GM10248 (cell line): Measurements from ENCODE around the gene CHST11.

ENCODE experiments used
- CTCF ChIA-PET: fragments of 300-600 bp; sonication (Branson Sonifier 250); formaldehyde crosslinking; extraction: SDS; loops from one replicate; lab custom pipeline; 2021; ENCODE audit warnings: antibody characterized with exemption; lab: Yijun Ruan, JAX
- POLR2A ChIA-PET: fragments of 350-650 bp; sonication (Branson Sonifier 250); formaldehyde crosslinking; extraction: SDS; loops from one replicate; lab custom pipeline; 2020; ENCODE audit warnings: antibody characterized with exemption; lab: Yijun Ruan, JAX
- DNase-seq: peaks from one replicate; pipeline ENCODE4 v3.0.0; 2012; ENCODE audit errors: extremely low spot score
- CTCF ChIP-seq: IDR thresholded peaks from 2 replicates; pipeline ENCODE4 v1.5.1; 2012; ENCODE audit warnings: mild to moderate bottlenecking, low read depth; ENCODE audit errors: extremely low read depth, missing control alignments, control extremely low read depth

Gene CHST11

GRCh38 chr12:104649217-104649824 lies 192.6 kb downstream of the CHST11 start:
- POLR2A ChIA-PET = no interaction called here
- CTCF ChIA-PET = interaction anchor here (0.8 to 1.9 kb wide), 4 partner anchors 11 to 141 kb away, joined by 3 to 9 read pairs (median 3); no protein-coding TSS in a partner anchor
- DNase-seq = no peak
- no peak for TF ChIP-seq CTCF

- CTCF ChIA-PET = interaction anchor here (0.8 to 1.9 kb wide), 4 partner anchors 10 to 141 kb away, joined by 3 to 9 read pairs (median 3); no protein-coding TSS in a partner anchor
- TF ChIP-seq CTCF = no peak
- POLR2A ChIA-PET = no interaction called here
- DNase-seq = no peak
Observed at GRCh38 chr12:104649921-104650320, 193.2 kb downstream of the CHST11 start.

GRCh38 chr12:104650541-104650940 lies 193.8 kb downstream of the CHST11 start:
- DNase-seq = no peak
- CTCF ChIA-PET = interaction anchor here (1.4 kb wide), 1 partner anchor 140 kb away, joined by 3 read pairs; no protein-coding TSS in a partner anchor
- TF ChIP-seq CTCF = no peak
- POLR2A ChIA-PET = no interaction called here

- ChIA-PET CTCF (no interaction called here), POLR2A (no interaction called here)
- TF ChIP-seq CTCF = no peak
- no peak for DNase-seq
Observed at GRCh38 chr12:104651811-104652210, 195.1 kb downstream of the CHST11 start.

GRCh38 chr12:104652358-104652757 lies 195.6 kb downstream of the CHST11 start:
- TF ChIP-seq CTCF = no peak
- ChIA-PET CTCF (interaction anchor here (0.6 to 0.9 kb wide), 4 partner anchors 8 to 138 kb away, joined by 3 read pairs; no protein-coding TSS in a partner anchor), POLR2A (no interaction called here)
- DNase-seq = no peak

- POLR2A ChIA-PET = no interaction called here
- no peak for DNase-seq
- CTCF ChIA-PET = interaction anchor here (0.6 to 0.9 kb wide), 4 partner anchors 9 to 138 kb away, joined by 3 read pairs; no protein-coding TSS in a partner anchor
- no peak for TF ChIP-seq CTCF
Observed at GRCh38 chr12:104652910-104653309, 196.2 kb downstream of the CHST11 start.
